ENCODE measurements around the gene ADGRE1. TPM values are rescaled to one million over a fixed set of nuclear protein-coding genes. Genes with fewer than 3 reads are reported as not detected.

ADGRE1 gene

Small RNA genes lying within 50 kb of the gene (small RNA-seq; reads per million reads assigned to genes)
- gene RF00017 (ENCODE audit: insufficient read depth): not detected
